ENCODE results near the gene NT5E.

GRCh38 chr6:85456782-85457181 lies 6.9 kb downstream of the NT5E start:
- TF ChIP-seq CTCF (conservative IDR thresholded peaks at IDR 0.05; ENCODE audit: low read length) = no peak
- no peak for TF ChIP-seq EZH2phosphoT487 (IDR thresholded peaks at IDR 0.05; ENCODE audit: borderline replicate concordance, low read depth, low read length)
